Measurements from ENCODE around the gene COL9A1.
"Not testable (repeated sequence)": the region's sequence is repeated elsewhere in the genome, so short reads cannot be mapped to it uniquely, and the experiment has no call there.

COL9A1 gene

GRCh38 chr6:70343313-70343712 is 40.4 kb upstream of the COL9A1 start:
- no peaks in the 10 kb centered on the region for H3K27me3 ChIP-seq (ENCODE audit: control insufficient read depth, low read length)
- no peaks in the 10 kb centered on the region for H3K9me3 ChIP-seq (ENCODE audit: control insufficient read depth, insufficient read depth, low read length)
- no peaks in the 10 kb centered on the region for H3K36me3 ChIP-seq (ENCODE audit: control insufficient read depth, low read length)
- no peaks in the 10 kb centered on the region for H3F3A ChIP-seq (ENCODE audit: control insufficient read depth, insufficient read depth)
- H3K27ac ChIP-seq (ENCODE audit: low read depth, low read length), result no peak overlapping the region
- H3K4me1 ChIP-seq (ENCODE audit: control insufficient read depth, low read length), result no peaks in the 10 kb centered on the region
- TF ChIP-seq CTCF (IDR thresholded peaks at IDR 0.05; ENCODE audit: low read depth, low read length, poor library complexity, severe bottlenecking) (no peak), EZH2phosphoT487 (IDR thresholded peaks at IDR 0.05; ENCODE audit: borderline replicate concordance, low read length) (no peak)
- H3K4me2 ChIP-seq (ENCODE audit: low read length), result no peak overlapping the region
- H3K9me2 ChIP-seq (replicated peaks; ENCODE audit: control insufficient read depth, low read length), result no peaks in the 10 kb centered on the region
- no peaks in the 10 kb centered on the region for H4K20me1 ChIP-seq (ENCODE audit: control insufficient read depth, insufficient read depth, low read depth, low read length)
- no peak overlapping the region for H3K4me3 ChIP-seq (ENCODE audit: low read length)
- H3K79me2 ChIP-seq (ENCODE audit: control insufficient read depth, low read length), result no peaks in the 10 kb centered on the region

GRCh38 chr6:70339810-70340209 is 36.9 kb upstream of the COL9A1 start:
- not testable (repeated sequence) for H3K4me3 ChIP-seq (ENCODE audit: low read length); H3K36me3 ChIP-seq (ENCODE audit: control insufficient read depth, low read length); H3K4me2 ChIP-seq (ENCODE audit: low read length); H3K9me2 ChIP-seq (replicated peaks; ENCODE audit: control insufficient read depth, low read length); H3F3A ChIP-seq (ENCODE audit: control insufficient read depth, insufficient read depth); H3K4me1 ChIP-seq (ENCODE audit: control insufficient read depth, low read length); H3K27ac ChIP-seq (ENCODE audit: low read depth, low read length); H3K9me3 ChIP-seq (ENCODE audit: control insufficient read depth, insufficient read depth, low read length); H3K27me3 ChIP-seq (ENCODE audit: control insufficient read depth, low read length); H3K79me2 ChIP-seq (ENCODE audit: control insufficient read depth, low read length); H4K20me1 ChIP-seq (ENCODE audit: control insufficient read depth, insufficient read depth, low read depth, low read length)

GRCh38 chr6:70338775-70339174 is 35.9 kb upstream of the COL9A1 start:
- H3K9me3 ChIP-seq (ENCODE audit: control insufficient read depth, insufficient read depth, low read length), result no peaks in the 10 kb centered on the region
- H3K27ac ChIP-seq (ENCODE audit: low read depth, low read length), result no peak overlapping the region
- TF ChIP-seq EZH2phosphoT487 (IDR thresholded peaks at IDR 0.05; ENCODE audit: borderline replicate concordance, low read length), result no peak
- no peak for TF ChIP-seq CTCF (IDR thresholded peaks at IDR 0.05; ENCODE audit: low read depth, low read length, poor library complexity, severe bottlenecking)
- H3K79me2 ChIP-seq (ENCODE audit: control insufficient read depth, low read length), result no peaks in the 10 kb centered on the region
- H4K20me1 ChIP-seq (ENCODE audit: control insufficient read depth, insufficient read depth, low read depth, low read length), result no peaks in the 10 kb centered on the region
- H3K4me1 ChIP-seq (ENCODE audit: control insufficient read depth, low read length), result no peaks in the 10 kb centered on the region
- no peak overlapping the region for H3K4me3 ChIP-seq (ENCODE audit: low read length)
- H3K4me2 ChIP-seq (ENCODE audit: low read length), result no peak overlapping the region
- no peaks in the 10 kb centered on the region for H3K36me3 ChIP-seq (ENCODE audit: control insufficient read depth, low read length)
- H3K27me3 ChIP-seq (ENCODE audit: control insufficient read depth, low read length), result no peaks in the 10 kb centered on the region
- H3K9me2 ChIP-seq (replicated peaks; ENCODE audit: control insufficient read depth, low read length), result no peaks in the 10 kb centered on the region
- H3F3A ChIP-seq (ENCODE audit: control insufficient read depth, insufficient read depth), result no peaks in the 10 kb centered on the region

GRCh38 chr6:70337743-70338105 is 34.8 kb upstream of the COL9A1 start:
- Histone ChIP-seq H3K4me3 (ENCODE audit: low read length) (no peak overlapping the region), H3K9me3 (ENCODE audit: control insufficient read depth, insufficient read depth, low read length) (no peaks in the 10 kb centered on the region), H3K4me1 (ENCODE audit: control insufficient read depth, low read length) (no peaks in the 10 kb centered on the region), H3F3A (ENCODE audit: control insufficient read depth, insufficient read depth) (no peaks in the 10 kb centered on the region), H3K9me2 (replicated peaks; ENCODE audit: control insufficient read depth, low read length) (no peaks in the 10 kb centered on the region), H3K79me2 (ENCODE audit: control insufficient read depth, low read length) (no peaks in the 10 kb centered on the region), H4K20me1 (ENCODE audit: control insufficient read depth, insufficient read depth, low read depth, low read length) (no peaks in the 10 kb centered on the region), H3K36me3 (ENCODE audit: control insufficient read depth, low read length) (no peaks in the 10 kb centered on the region), H3K27ac (ENCODE audit: low read depth, low read length) (no peak overlapping the region), H3K4me2 (ENCODE audit: low read length) (no peak overlapping the region), H3K27me3 (ENCODE audit: control insufficient read depth, low read length) (no peaks in the 10 kb centered on the region)
- TF ChIP-seq CTCF (IDR thresholded peaks at IDR 0.05; ENCODE audit: low read depth, low read length, poor library complexity, severe bottlenecking), result no peak
